CD14-positive monocyte (primary cell): Measurements from ENCODE around the gene ZDHHC8. TPM values are rescaled to one million over a fixed set of nuclear protein-coding genes. Genes with fewer than 3 reads are reported as not detected.

ENCODE experiments used
- DNase-seq, 3 donors: peaks; one replicate each; pipeline ENCODE4 v3.0.0-alpha.2; 2011 to 2022
- H2AFZ ChIP-seq: 2 replicates; pipeline ENCODE4 v1.6.0; 2012; ENCODE audit warnings: mild to moderate bottlenecking, low read depth, low read length, inconsistent platforms; ENCODE audit not compliant: insufficient read depth, poor library complexity, severe bottlenecking
- H3K27ac ChIP-seq, 2 donors: 1 replicate in 1 of 2; 2 replicates in 1 of 2; pipeline ENCODE4 v1.5.1; 2012 to 2013; ENCODE audit warnings: low read length in 2 of 2, control low read depth in 1 of 2, inconsistent platforms in 1 of 2, low read depth in 1 of 2, mild to moderate bottlenecking in 1 of 2
- H3K27me3 ChIP-seq, 2 donors: one replicate each; pipeline versions ENCODE4 v1.6.0 to v1.6.1; 2011 to 2013; ENCODE audit warnings: low read length in 2 of 2; ENCODE audit not compliant: control insufficient read depth in 2 of 2, insufficient read depth in 2 of 2
- H3K36me3 ChIP-seq, 2 donors: replicated peaks in 1 of 2; 1 replicate in 1 of 2; 2 replicates in 1 of 2; pipeline versions ENCODE4 v1.5.1 to v1.6.1; 2012 to 2013; ENCODE audit warnings: low read length in 2 of 2, control low read depth in 1 of 2, inconsistent platforms in 1 of 2, mild to moderate bottlenecking in 1 of 2; ENCODE audit not compliant: insufficient read depth in 2 of 2, control insufficient read depth in 1 of 2
- H3K4me1 ChIP-seq, 2 donors: 1 replicate in 1 of 2; 2 replicates in 1 of 2; pipeline versions ENCODE4 v1.5.1 to v1.6.1; 2012 to 2013; ENCODE audit warnings: low read length in 2 of 2, control low read depth in 1 of 2, inconsistent platforms in 1 of 2, mild to moderate bottlenecking in 1 of 2, moderate library complexity in 1 of 2; ENCODE audit not compliant: insufficient read depth in 2 of 2, control insufficient read depth in 1 of 2
- H3K4me2 ChIP-seq: replicated peaks from 2 replicates; pipeline ENCODE3; 2012; ENCODE audit warnings: low read length, moderate library complexity, mild to moderate bottlenecking; ENCODE audit not compliant: poor library complexity, severe bottlenecking; ENCODE audit errors: extremely low read depth
- H3K4me3 ChIP-seq, 3 experiments: fragments of 200-600 bp in 1 of 3; sonication (generic) in 1 of 3; replicated peaks in 1 of 3; 1 replicate in 2 of 3; 2 replicates in 1 of 3; pipeline ENCODE4 v1.5.1; 2011 to 2013; ENCODE audit warnings: low read length in 3 of 3, mild to moderate bottlenecking in 3 of 3, control low read depth in 2 of 3, low read depth in 2 of 3, inconsistent platforms in 1 of 3, moderate library complexity in 1 of 3
- H3K79me2 ChIP-seq: 2 replicates; pipeline ENCODE4 v1.6.0; 2012; ENCODE audit warnings: mild to moderate bottlenecking, control low read depth, inconsistent platforms, low read length, moderate library complexity; ENCODE audit not compliant: insufficient read depth
- H3K9ac ChIP-seq: 2 replicates; pipeline ENCODE4 v1.6.0; 2017; ENCODE audit warnings: low read length, mild to moderate bottlenecking; ENCODE audit not compliant: insufficient read depth, poor library complexity, severe bottlenecking
- H3K9me3 ChIP-seq, 2 donors: replicated peaks in 1 of 2; 1 replicate in 1 of 2; 2 replicates in 1 of 2; pipeline versions ENCODE4 v1.5.1 to v1.6.1; 2012 to 2013; ENCODE audit warnings: low read length in 2 of 2, control low read depth in 1 of 2; ENCODE audit not compliant: control insufficient read depth in 1 of 2, insufficient read depth in 1 of 2
- H4K20me1 ChIP-seq: 2 replicates; pipeline ENCODE4 v1.6.0; 2012; ENCODE audit warnings: mild to moderate bottlenecking, low read length, control low read depth, moderate library complexity; ENCODE audit not compliant: insufficient read depth
- H3K27ac Mint-ChIP-seq, 7 donors: one replicate each; pipeline ENCODE4 v1.8.0; 2020; ENCODE audit warnings: mild to moderate bottlenecking in 7 of 7, mixed read lengths in 7 of 7, moderate library complexity in 6 of 7, inconsistent platforms in 2 of 7
- H3K27me3 Mint-ChIP-seq, 3 donors: one replicate each; pipeline ENCODE4 v1.8.0; 2021 to 2022; ENCODE audit warnings: low read depth in 3 of 3, mild to moderate bottlenecking in 3 of 3, mixed read lengths in 3 of 3, moderate library complexity in 3 of 3, inconsistent platforms in 1 of 3
- H3K36me3 Mint-ChIP-seq, 2 donors: one replicate each; pipeline ENCODE4 v1.8.0; 2020; ENCODE audit warnings: mixed read lengths in 2 of 2, inconsistent platforms in 1 of 2, mild to moderate bottlenecking in 1 of 2
- H3K4me1 Mint-ChIP-seq: one replicate; pipeline ENCODE4 v1.8.0; 2020; ENCODE audit warnings: mild to moderate bottlenecking, mixed read lengths
- H3K4me3 Mint-ChIP-seq, 2 donors: one replicate each; pipeline ENCODE4 v1.8.0; 2020; ENCODE audit warnings: mild to moderate bottlenecking in 2 of 2, mixed read lengths in 2 of 2, moderate library complexity in 1 of 2
- H3K9me3 Mint-ChIP-seq, 7 donors: one replicate each; pipeline ENCODE4 v1.8.0; 2020 to 2022; ENCODE audit warnings: mixed read lengths in 7 of 7, mild to moderate bottlenecking in 6 of 7, moderate library complexity in 6 of 7, inconsistent platforms in 2 of 7
- WGBS: methylation state at CpG from one replicate; pipeline ENCODE4 v1.1.5; 2013; ENCODE audit warnings: missing lambda C conversion rate; ENCODE audit not compliant: insufficient coverage; 5-methylcytosine and 5-hydroxymethylcytosine counted together
- intact Hi-C, 2 donors: fragments of 100-400 bp; cut with micrococcal nuclease; formaldehyde crosslinking; loops; one replicate each; pipeline versions ENCODE4 v1.15.0 to v1.15.1; 2023
- polyA plus RNA-seq, 3 donors: library from polyadenylated mRNA; depleted of rRNA in 1 of 3; unstranded in 2 of 3; stranded (reverse) in 1 of 3; fragments of 300-500 nt in 2 of 3; fragments of >200 nt in 1 of 3; fragmentation: Illumina TruSeq in 2 of 3; gene quantifications; 1 replicate in 2 of 3; 2 replicates in 1 of 3; pipeline ENCODE4 v1.2.3, GENCODE V29; 2012 to 2021
- TF ChIP-seq, protein P1 (sequence below): fragments of 200-600 bp; IDR thresholded peaks from one replicate; pipeline ENCODE4 v1.8.0; 2022; ENCODE audit warnings: antibody characterized with exemption, mild to moderate bottlenecking

ZDHHC8 gene
- polyA plus RNA-seq, 3 donors = 0.73 to 76.3 (median 1.1) TPM

DNA sequence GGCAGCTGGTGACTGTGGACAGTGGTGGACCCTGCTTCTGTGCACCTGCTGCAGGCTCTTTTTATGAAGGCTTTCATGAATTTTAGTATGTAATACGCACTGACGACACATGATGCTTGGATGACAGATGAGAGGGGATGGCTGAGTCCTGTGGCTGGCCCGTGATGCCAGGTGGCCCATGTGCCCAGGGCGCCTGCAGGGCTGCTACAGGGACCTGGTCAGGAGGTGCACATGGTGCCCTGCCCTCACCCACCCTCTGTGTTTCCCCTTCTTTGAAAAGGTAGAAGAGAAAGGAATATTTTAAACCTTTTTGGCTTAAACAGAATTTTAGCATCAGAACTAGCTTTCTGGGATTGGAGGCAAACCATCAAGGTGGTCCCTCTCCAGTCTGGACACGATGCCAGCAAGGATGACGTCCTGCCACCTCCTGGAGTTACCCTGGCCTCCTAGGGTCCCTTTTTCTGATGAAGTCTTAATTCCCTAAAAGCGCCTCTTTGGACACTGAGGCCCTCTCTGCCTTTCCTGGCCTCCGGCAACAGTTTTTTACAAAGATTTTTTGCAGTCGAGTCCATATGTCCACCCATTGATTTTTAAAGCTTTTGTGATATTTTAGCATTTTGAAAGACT is 21.1 kb upstream of the ZDHHC8 start:
- H3K36me3 ChIP-seq = peaks cover 86 to 98% of the 10 kb centered on the region in 2 donors
- Mint-ChIP-seq H3K4me3 (no peak overlapping the region), H3K27ac (peak overlapping the region in 4 of 7 donors; percentile 62 to 83 (median 69)), H3K27me3 (peaks cover 0 to 2% (median 1%) of the 10 kb centered on the region in 3 donors), H3K36me3 (peaks cover 54 to 88% of the 10 kb centered on the region in 2 donors), H3K9me3 (no peaks in the 10 kb centered on the region), H3K4me1 (peaks cover 5% of the 10 kb centered on the region)
- TF ChIP-seq, protein P1, sequence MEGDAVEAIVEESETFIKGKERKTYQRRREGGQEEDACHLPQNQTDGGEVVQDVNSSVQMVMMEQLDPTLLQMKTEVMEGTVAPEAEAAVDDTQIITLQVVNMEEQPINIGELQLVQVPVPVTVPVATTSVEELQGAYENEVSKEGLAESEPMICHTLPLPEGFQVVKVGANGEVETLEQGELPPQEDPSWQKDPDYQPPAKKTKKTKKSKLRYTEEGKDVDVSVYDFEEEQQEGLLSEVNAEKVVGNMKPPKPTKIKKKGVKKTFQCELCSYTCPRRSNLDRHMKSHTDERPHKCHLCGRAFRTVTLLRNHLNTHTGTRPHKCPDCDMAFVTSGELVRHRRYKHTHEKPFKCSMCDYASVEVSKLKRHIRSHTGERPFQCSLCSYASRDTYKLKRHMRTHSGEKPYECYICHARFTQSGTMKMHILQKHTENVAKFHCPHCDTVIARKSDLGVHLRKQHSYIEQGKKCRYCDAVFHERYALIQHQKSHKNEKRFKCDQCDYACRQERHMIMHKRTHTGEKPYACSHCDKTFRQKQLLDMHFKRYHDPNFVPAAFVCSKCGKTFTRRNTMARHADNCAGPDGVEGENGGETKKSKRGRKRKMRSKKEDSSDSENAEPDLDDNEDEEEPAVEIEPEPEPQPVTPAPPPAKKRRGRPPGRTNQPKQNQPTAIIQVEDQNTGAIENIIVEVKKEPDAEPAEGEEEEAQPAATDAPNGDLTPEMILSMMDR = no peak
- no peaks in the 10 kb centered on the region for H3K9me3 ChIP-seq
- peaks cover 21% of the 10 kb centered on the region for H4K20me1 ChIP-seq
- intact Hi-C loops = loop anchor here in 1 of 2 donors (10.0 kb wide), 2 partner anchors 86 to 256 kb away; partner anchors contain the start of genes GNB1L, RTL10 and TANGO2
- no peak overlapping the region for H3K4me2 ChIP-seq
- no peaks in the 10 kb centered on the region for H3K27me3 ChIP-seq
- H3K27ac ChIP-seq = peak overlapping the region in 1 of 2 donors; percentile 27
- peaks cover 0 to 3% of the 10 kb centered on the region in 2 donors for H3K4me1 ChIP-seq
- WGBS = 98% methylated on average over 3 of the region's 9 CpGs
- DNase-seq = no peak
- no peak overlapping the region for H2AFZ ChIP-seq
- H3K79me2 ChIP-seq = peaks cover 17% of the 10 kb centered on the region
- H3K4me3 ChIP-seq = no peak overlapping the region
- H3K9ac ChIP-seq = no peak overlapping the region

DNA sequence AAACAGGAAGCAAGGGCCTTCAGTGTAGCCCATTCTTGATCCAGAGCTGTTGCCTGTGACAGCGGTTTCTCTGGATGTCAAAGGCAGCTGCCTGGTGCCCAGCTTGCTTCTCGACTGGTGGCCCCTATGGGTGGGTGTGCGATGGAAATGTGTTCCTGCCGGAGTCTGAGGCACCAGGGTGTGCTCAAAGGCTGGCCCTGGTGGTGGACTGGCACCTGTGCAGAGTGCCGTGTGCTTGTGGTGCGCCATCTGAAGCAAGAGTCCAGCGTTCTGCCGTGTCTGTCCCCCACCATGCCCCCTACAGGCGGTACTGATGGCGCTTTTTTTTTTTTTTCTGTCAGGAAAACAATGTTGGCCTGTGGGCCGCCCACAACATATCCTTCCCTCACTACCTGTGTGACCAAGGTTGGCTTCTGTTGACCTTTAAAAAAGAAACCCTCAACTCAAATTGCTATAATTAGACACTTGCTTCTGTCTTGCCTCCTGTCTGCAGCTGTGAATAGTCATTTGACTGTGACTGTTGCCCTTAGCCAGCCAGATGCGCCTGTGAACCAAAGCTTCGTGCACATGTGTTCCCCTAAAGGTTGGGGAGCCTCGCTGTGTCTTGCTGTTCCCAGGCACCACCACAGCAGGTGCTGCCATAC is 20.4 kb upstream of the ZDHHC8 start:
- 63% methylated on average over 9 of the region's 14 CpGs for WGBS

More for the DNA sequence above, 20.4 kb upstream of the ZDHHC8 start:
- TF ChIP-seq, protein P1 = peak; percentile 29
- peak overlapping the region in 1 of 2 donors; percentile 27 for H3K27ac ChIP-seq
- H3K27me3 ChIP-seq = no peaks in the 10 kb centered on the region
- H3K27me3 Mint-ChIP-seq = peaks cover 0 to 2% (median 1%) of the 10 kb centered on the region in 3 donors
- H3K79me2 ChIP-seq = peaks cover 24% of the 10 kb centered on the region
- H3K27ac Mint-ChIP-seq = peak overlapping the region in 6 of 7 donors; percentile 28 to 70 (median 60)
- H3K9me3 Mint-ChIP-seq = no peaks in the 10 kb centered on the region
- H3K9me3 ChIP-seq = no peaks in the 10 kb centered on the region
- H3K4me1 Mint-ChIP-seq = peaks cover 7% of the 10 kb centered on the region
- no peak for DNase-seq
- H4K20me1 ChIP-seq = peaks cover 23% of the 10 kb centered on the region
- no peak overlapping the region for H3K4me3 Mint-ChIP-seq
- H3K36me3 Mint-ChIP-seq = peaks cover 51 to 84% of the 10 kb centered on the region in 2 donors
- intact Hi-C loops = loop anchor here in 1 of 2 donors (10.0 kb wide), 2 partner anchors 86 to 256 kb away; partner anchors contain the start of genes GNB1L, RTL10 and TANGO2
- H3K36me3 ChIP-seq = peaks cover 79 to 93% of the 10 kb centered on the region in 2 donors
- H3K9ac ChIP-seq = no peak overlapping the region
- no peak overlapping the region for H3K4me2 ChIP-seq
- H3K4me1 ChIP-seq = peaks cover 5 to 10% of the 10 kb centered on the region in 2 donors
- H3K4me3 ChIP-seq = no peak overlapping the region
- H2AFZ ChIP-seq = no peak overlapping the region
